ENCODE measurements around the gene PPP4R3B.
A peak's percentile ranks its signal among the peaks of the same experiment; 100 is the strongest.
"Not testable (repeated sequence)": the region's sequence is repeated elsewhere in the genome, so short reads cannot be mapped to it uniquely, and the experiment has no call there.

PPP4R3B gene

GRCh38 chr2:55581874-55582547 is 35.4 kb downstream of the PPP4R3B start:
- Histone ChIP-seq H3K9me3 (ENCODE audit: severe bottlenecking) (peaks cover 2% of the 10 kb centered on the region), H3K27ac (ENCODE audit: poor library complexity, severe bottlenecking) (peak overlapping the region; percentile 11), H3K36me3 (ENCODE audit: low read depth) (peaks cover 98% of the 10 kb centered on the region), H3K27me3 (ENCODE audit: insufficient read depth, poor library complexity, severe bottlenecking) (no peaks in the 10 kb centered on the region), H3K4me3 (ENCODE audit: severe bottlenecking) (no peak overlapping the region), H3K4me1 (ENCODE audit: insufficient read depth, poor library complexity, severe bottlenecking) (peaks cover 39% of the 10 kb centered on the region)
- TF ChIP-seq CTCF (IDR thresholded peaks at IDR 0.05; ENCODE audit: poor library complexity, severe bottlenecking), result no peak
- no peak for ATAC-seq (ENCODE audit: low read depth)
- no peak for DNase-seq (ENCODE audit: low spot score)

GRCh38 chr2:55581435-55581834 is 36.0 kb downstream of the PPP4R3B start:
- peak; percentile 31 for TF ChIP-seq CTCF (IDR thresholded peaks at IDR 0.05; ENCODE audit: poor library complexity, severe bottlenecking)
- Histone ChIP-seq H3K4me3 (ENCODE audit: severe bottlenecking) (no peak overlapping the region), H3K4me1 (ENCODE audit: insufficient read depth, poor library complexity, severe bottlenecking) (peaks cover 33% of the 10 kb centered on the region), H3K27ac (ENCODE audit: poor library complexity, severe bottlenecking) (no peak overlapping the region), H3K27me3 (ENCODE audit: insufficient read depth, poor library complexity, severe bottlenecking) (no peaks in the 10 kb centered on the region), H3K9me3 (ENCODE audit: severe bottlenecking) (peaks cover 2% of the 10 kb centered on the region), H3K36me3 (ENCODE audit: low read depth) (peaks cover 96% of the 10 kb centered on the region)
- no peak for ATAC-seq (ENCODE audit: low read depth)
- no peak for DNase-seq (ENCODE audit: low spot score)

DNA sequence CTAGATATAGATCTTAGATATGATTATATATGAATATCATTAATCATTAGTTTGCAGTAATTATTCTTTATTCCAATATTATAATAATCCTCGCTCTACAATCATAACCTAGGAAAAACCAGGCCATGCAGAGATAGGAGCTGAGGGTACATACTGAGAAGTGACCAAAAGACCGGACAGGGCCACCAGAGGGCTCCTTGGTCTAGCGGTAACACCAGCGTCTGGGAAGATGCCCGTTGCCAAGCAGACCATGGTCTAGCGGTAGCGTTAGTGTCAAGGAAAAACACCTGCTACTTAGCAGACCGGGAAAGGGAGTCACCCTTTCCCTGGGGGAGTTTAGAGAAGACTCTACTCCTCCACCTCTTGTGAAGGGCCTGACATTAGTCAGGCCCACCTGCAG is 48.4 kb downstream of the PPP4R3B start:
- peak; percentile 8 for TF ChIP-seq CTCF (IDR thresholded peaks at IDR 0.05; ENCODE audit: poor library complexity, severe bottlenecking)
- not testable (repeated sequence) for H3K9me3 ChIP-seq (ENCODE audit: severe bottlenecking); H3K27ac ChIP-seq (ENCODE audit: poor library complexity, severe bottlenecking); H3K27me3 ChIP-seq (ENCODE audit: insufficient read depth, poor library complexity, severe bottlenecking); H3K4me3 ChIP-seq (ENCODE audit: severe bottlenecking); H3K4me1 ChIP-seq (ENCODE audit: insufficient read depth, poor library complexity, severe bottlenecking); ATAC-seq (ENCODE audit: low read depth); DNase-seq (ENCODE audit: low spot score)
- peaks cover 86% of the 10 kb centered on the region for H3K36me3 ChIP-seq (ENCODE audit: low read depth)

- TF ChIP-seq CTCF (IDR thresholded peaks at IDR 0.05; ENCODE audit: poor library complexity, severe bottlenecking), result no peak
- Histone ChIP-seq H3K4me3 (ENCODE audit: severe bottlenecking) (no peak overlapping the region), H3K4me1 (ENCODE audit: insufficient read depth, poor library complexity, severe bottlenecking) (no peaks in the 10 kb centered on the region), H3K27ac (ENCODE audit: poor library complexity, severe bottlenecking) (no peak overlapping the region), H3K36me3 (ENCODE audit: low read depth) (peaks cover 91% of the 10 kb centered on the region), H3K27me3 (ENCODE audit: insufficient read depth, poor library complexity, severe bottlenecking) (no peaks in the 10 kb centered on the region), H3K9me3 (ENCODE audit: severe bottlenecking) (no peaks in the 10 kb centered on the region)
- no peak for DNase-seq (ENCODE audit: low spot score)
- ATAC-seq (ENCODE audit: low read depth), result no peak
These were observed 50.1 kb downstream of the PPP4R3B start for GRCh38 chr2:55567298-55567697.

DNA sequence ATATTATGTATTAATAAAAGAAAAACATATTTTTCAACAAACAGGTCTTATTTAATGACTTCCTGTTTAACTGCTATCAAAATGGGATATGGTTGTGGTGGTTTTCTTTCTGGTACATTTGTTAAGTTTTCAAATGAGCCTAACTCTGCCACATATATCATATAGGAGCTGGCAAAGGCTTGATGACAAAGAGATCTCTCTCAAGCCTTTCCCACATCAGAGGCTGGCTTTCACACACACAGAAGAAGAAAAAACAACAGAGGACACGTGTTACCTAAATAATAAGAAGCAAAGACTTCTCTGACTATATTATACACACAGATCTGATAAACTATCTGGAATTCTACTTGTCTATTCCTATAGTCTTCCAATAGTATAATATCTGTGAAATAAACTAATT is 51.8 kb downstream of the PPP4R3B start:
- no peak overlapping the region for H3K27ac ChIP-seq (ENCODE audit: poor library complexity, severe bottlenecking)

More for the DNA sequence above, 51.8 kb downstream of the PPP4R3B start:
- H3K9me3 ChIP-seq (ENCODE audit: severe bottlenecking), result no peaks in the 10 kb centered on the region
- DNase-seq (ENCODE audit: low spot score), result no peak
- H3K4me3 ChIP-seq (ENCODE audit: severe bottlenecking), result no peak overlapping the region
- no peak for ATAC-seq (ENCODE audit: low read depth)
- peaks cover 87% of the 10 kb centered on the region for H3K36me3 ChIP-seq (ENCODE audit: low read depth)
- no peak for TF ChIP-seq CTCF (IDR thresholded peaks at IDR 0.05; ENCODE audit: poor library complexity, severe bottlenecking)
- H3K27me3 ChIP-seq (ENCODE audit: insufficient read depth, poor library complexity, severe bottlenecking), result no peaks in the 10 kb centered on the region
- H3K4me1 ChIP-seq (ENCODE audit: insufficient read depth, poor library complexity, severe bottlenecking), result no peaks in the 10 kb centered on the region

All from RWPE2 (cell line).